ENCODE measurements around the gene FADD.

Gene FADD

GRCh38 chr11:70202920-70203750, at the start of gene FADD:
Gene FADD, plus strand, starts transcription at chr11:70203296. Its CDS starts 164 bp downstream, at chr11:70203460.
- peak; percentile 92 for DNase-seq (ENCODE audit: low spot score)

DNA sequence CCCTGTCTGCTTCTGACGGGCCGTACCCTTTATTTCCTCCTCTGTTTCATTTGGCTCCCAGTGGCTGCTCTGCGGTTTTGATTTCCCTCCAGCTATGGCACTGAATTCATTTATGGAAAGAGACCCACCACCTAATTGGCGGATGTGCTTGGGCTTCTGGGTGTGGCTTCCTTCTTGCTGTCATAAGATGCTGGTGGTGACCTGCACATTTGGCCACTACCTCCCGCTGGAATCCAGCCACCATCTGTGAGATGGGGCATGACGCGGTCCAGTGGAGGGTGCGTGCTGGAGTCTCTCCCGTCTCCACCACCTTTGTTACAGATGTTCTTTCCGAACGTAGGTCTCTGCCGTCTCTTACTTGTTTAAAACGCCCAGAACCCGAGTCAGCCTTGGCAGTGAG, 47.7 kb upstream of the FADD start:
- DNase-seq (ENCODE audit: low spot score) = no peak

- DNase-seq (ENCODE audit: low spot score) = no peak
Measured at GRCh38 chr11:70156291-70157037, 46.6 kb upstream of the FADD start.

DNA sequence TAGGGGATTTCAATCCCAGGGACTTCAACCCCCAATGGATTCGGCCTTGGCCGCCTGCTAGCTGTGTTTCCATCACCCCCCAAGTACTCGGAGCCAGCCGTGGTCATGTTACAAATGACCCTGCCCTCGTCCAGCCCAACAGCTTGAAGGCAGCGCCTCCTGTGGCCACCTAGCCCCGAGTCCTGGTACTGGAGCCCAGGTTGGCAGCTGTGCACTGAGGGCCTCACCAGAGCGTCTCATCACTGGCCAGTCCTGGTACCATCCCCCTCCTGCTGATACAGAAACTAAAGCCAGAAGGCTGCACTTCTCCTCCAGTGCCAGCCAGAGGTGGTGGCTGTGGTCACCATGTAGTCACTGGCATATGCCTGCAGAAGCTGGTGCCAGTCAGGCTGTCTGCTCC, 44.9 kb upstream of the FADD start:
- DNase-seq (ENCODE audit: low spot score) = no peak

DNA sequence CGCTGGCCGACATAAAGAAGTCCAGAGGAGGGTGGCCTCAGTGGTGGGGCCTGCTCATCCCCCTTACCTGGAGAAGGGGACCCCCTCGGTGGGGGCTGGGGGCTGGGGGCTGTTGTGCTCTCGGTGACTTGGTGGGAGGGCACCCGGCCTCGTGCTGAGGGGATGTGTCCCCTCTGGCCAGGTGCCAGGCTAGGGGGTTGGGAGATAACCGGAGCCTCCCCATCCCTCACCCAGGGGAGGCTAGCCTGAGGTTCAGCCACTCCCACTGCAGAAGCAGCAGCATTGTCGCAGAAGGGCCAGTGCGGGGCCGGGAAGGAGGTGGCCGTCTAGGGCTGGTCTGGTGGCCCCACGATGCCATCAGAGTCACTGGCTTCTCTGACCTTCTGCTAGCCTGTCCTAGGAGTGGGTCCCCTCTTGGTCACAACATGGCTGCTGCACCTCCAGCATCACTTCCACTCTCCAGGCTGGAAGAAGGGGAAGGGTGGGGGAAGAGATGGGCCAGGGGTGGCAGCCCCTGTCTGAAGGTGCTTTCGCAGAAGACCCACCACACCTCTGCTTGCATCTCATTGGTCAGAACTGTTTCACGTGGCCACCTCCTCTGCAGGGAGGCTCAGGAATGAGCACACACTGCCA, 44.2 kb upstream of the FADD start:
- DNase-seq (ENCODE audit: low spot score) = no peak

GRCh38 chr11:70159627-70160570, 43.2 kb upstream of the FADD start:
- DNase-seq (ENCODE audit: low spot score) = no peak

- DNase-seq (ENCODE audit: low spot score) = no peak
Measured at GRCh38 chr11:70161043-70161625, 42.0 kb upstream of the FADD start.

DNA sequence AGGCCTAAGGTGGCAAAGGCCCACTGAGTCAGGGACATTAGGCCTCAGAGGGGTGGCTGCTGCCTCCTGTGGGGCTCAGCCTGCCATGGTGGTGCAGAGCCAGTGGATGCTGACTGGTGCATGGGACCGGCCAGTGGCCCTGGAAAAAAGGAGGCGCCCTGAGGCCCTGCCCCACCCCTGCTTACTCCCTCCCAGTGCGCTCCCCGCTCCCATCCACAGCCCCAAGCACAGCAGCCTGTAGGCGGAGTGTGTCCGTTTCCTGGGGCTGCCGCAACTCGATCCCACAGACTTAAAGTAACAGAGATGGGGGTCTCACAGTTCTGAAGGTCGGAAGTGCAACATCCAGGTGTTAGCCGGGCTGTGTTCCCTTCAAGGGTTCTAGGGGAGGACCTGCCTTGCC, 38.4 kb upstream of the FADD start:
- no peak for DNase-seq (ENCODE audit: low spot score)

- DNase-seq (ENCODE audit: low spot score) = no peak
Measured at GRCh38 chr11:70167120-70167519, 36.0 kb upstream of the FADD start.

GRCh38 chr11:70167723-70168404, 35.2 kb upstream of the FADD start:
- no peak for DNase-seq (ENCODE audit: low spot score)

GRCh38 chr11:70168405-70168754, 34.7 kb upstream of the FADD start:
- DNase-seq (ENCODE audit: low spot score) = no peak

- DNase-seq (ENCODE audit: low spot score) = no peak
Measured at GRCh38 chr11:70169127-70169526, 34.0 kb upstream of the FADD start.

- no peak for DNase-seq (ENCODE audit: low spot score)
Measured at GRCh38 chr11:70169632-70170031, 33.5 kb upstream of the FADD start.

DNA sequence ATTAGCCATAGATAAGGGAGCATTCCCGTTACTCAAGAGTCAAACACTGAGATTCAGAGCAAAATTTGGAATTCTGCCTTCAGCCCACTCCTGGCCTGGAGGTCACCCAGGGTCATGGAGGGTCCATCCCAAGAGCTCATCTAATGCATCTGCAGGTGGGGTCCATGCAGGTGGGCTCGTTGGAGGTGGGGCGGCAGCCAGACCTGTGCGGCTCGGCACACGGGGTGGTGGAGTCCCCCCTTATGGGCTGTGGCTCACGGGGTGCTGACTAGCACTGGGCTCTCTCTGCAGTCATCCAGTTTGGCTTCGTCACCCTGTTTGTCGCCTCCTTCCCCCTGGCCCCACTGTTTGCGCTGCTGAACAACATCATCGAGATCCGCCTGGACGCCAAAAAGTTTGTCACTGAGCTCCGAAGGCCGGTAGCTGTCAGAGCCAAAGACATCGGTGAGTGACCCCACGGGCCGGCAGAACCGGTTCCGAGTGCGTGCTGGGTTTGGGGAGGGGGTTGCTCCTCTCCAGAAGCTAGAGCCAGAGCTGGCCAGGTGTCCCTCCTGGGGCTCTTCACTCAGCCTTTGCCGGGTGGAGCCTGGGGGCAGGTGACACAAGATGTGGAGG, 32.4 kb upstream of the FADD start:
- DNase-seq (ENCODE audit: low spot score) = no peak

- DNase-seq (ENCODE audit: low spot score) = peak; percentile 35
Measured at GRCh38 chr11:70173018-70173417, 30.1 kb upstream of the FADD start.

- DNase-seq (ENCODE audit: low spot score) = no peak
Measured at GRCh38 chr11:70174547-70175235, 28.4 kb upstream of the FADD start.

GRCh38 chr11:70175236-70175698, 27.8 kb upstream of the FADD start:
- DNase-seq (ENCODE audit: low spot score) = no peak

DNA sequence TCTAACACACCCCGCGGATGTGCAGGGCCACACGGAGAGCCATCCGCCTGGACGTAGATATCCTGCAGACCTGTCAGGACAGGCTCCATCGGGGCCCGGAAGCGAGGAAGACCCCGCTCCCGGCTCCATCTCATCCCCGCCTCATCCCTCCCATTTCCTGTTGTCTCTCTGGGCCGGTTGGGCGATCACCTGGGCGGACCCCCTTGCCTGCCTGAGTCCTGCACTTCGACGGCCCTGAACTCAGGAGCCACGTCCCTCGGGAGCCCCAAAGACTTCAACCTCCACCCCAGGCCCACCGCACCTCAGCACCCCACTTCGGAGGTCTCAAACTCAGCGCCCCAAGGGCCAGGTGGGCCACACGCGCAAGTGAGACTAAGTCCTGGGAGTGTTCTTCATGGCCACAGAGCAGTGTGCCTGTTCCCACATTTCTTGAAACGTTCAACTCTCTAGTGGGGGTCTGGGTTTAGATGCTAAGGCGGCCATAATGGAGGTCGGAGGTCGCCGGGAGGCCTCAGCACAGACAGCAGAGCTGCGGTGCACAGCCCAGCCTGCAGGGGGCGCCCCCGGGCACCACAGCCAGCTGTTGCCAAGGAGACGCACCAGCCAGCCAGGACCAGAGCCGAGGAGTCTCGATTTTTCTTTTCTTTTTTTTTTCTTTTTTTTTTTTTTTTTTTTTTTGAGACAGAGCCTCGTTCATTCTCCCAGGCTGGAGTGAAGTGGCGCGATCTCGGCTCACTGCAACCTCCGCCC, 26.0 kb upstream of the FADD start:
- peak; percentile 89 for DNase-seq (ENCODE audit: low spot score)

DNA sequence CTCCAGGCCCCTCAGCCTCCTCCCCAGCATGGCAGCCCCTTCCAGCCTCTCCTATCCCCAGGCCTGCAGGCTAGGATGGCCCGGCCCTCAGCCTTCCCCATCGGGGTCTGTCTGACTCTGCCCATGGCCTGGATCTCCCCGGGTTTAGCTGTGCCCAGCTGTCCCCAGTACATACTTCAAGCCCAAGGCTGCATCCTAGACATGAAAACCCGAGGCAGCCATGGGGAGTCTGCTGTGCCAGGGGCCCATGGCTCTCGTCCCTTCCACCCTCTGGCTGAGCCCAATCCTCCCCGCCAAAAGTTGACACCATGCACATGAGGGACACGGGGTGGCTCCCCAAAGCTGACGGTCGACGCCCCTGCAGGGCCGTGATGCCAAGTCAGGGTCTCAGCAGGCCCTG, 22.2 kb upstream of the FADD start:
- DNase-seq (ENCODE audit: low spot score) = no peak

All from hepatic stellate cell (primary cell).